Fibroblast of the aortic adventitia (primary cell): Measurements from ENCODE around the gene SDC4. TPM values are rescaled to one million over a fixed set of nuclear protein-coding genes. Genes with fewer than 3 reads are reported as not detected.

Source experiments
- DNase-seq: peaks from one replicate; pipeline ENCODE4 v3.0.0-alpha.2; 2010; ENCODE audit warnings: low read depth
- H3K4me3 ChIP-seq: 2 replicates; pipeline ENCODE4 v1.5.1; 2011; ENCODE audit warnings: low read depth, mild to moderate bottlenecking, control low read depth, low read length, moderate library complexity
- CTCF ChIP-seq: IDR thresholded peaks from 2 replicates; pipeline ENCODE4 v1.5.1; 2011; ENCODE audit warnings: mild to moderate bottlenecking, low read length, control low read depth, inconsistent platforms; ENCODE audit not compliant: insufficient read depth
- total RNA-seq: library from RNA; depleted of rRNA; stranded (reverse); fragments of >200 nt; gene quantifications from 2 replicates; pipeline ENCODE4 v1.2.3, GENCODE V29; 2012; ENCODE audit warnings: low replicate concordance

SDC4 gene
- total RNA-seq, 1 donor: 91.1 TPM

- peak; percentile 23 for DNase-seq
- no peak overlapping the region for H3K4me3 ChIP-seq
- no peak for TF ChIP-seq CTCF
These were observed 2.0 kb upstream of the SDC4 start for GRCh38 chr20:45350217-45350616.

GRCh38 chr20:45347297-45347935 lies 808 bp downstream of the SDC4 start:
- no peak for DNase-seq
- H3K4me3 ChIP-seq: peak overlapping the region; percentile 87
- TF ChIP-seq CTCF: no peak

- no peak for TF ChIP-seq CTCF
- H3K4me3 ChIP-seq: peak overlapping the region; percentile 87
- DNase-seq: no peak
These were observed 1.4 kb downstream of the SDC4 start for GRCh38 chr20:45346851-45347250.

GRCh38 chr20:45346291-45346718 lies 1.9 kb downstream of the SDC4 start:
- H3K4me3 ChIP-seq: peak overlapping the region; percentile 87
- TF ChIP-seq CTCF: no peak
- no peak for DNase-seq

- no peak for TF ChIP-seq CTCF
- no peak for DNase-seq
- peak overlapping the region; percentile 87 for H3K4me3 ChIP-seq
These were observed 2.9 kb downstream of the SDC4 start for GRCh38 chr20:45345104-45345936.

- DNase-seq: peak; percentile 94
- no peak for TF ChIP-seq CTCF
- H3K4me3 ChIP-seq: peak overlapping the region; percentile 27
These were observed 3.9 kb downstream of the SDC4 start for GRCh38 chr20:45344168-45344860.
